Activated CD4-positive, alpha-beta T cell treated with anti-CD3 and anti-CD28 coated beads for 4 hours (primary cell): Measurements from ENCODE around the gene ZFP3.
"Not testable (repeated sequence)": the region's sequence is repeated elsewhere in the genome, so short reads cannot be mapped to it uniquely, and the experiment has no call there.

Source experiments
- DNase-seq, 2 donors: peaks; one replicate each; pipeline ENCODE4 v3.0.0-alpha.2; 2020

Gene ZFP3

DNA sequence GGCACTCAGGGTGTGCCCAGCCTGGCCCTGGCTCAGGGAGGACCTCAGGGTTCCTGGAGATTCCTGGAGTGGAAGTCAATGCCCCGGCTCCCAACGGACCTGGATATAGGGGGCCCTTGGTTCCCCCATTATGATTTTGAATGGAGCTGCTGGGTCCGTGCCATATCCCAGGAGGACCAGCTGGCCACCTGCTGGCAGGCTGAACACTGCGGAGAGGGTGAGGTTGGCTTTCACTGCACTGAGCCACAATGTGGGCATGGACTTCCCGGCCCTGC lies 61.1 kb downstream of the ZFP3 start:
- DNase-seq = no peak

DNA sequence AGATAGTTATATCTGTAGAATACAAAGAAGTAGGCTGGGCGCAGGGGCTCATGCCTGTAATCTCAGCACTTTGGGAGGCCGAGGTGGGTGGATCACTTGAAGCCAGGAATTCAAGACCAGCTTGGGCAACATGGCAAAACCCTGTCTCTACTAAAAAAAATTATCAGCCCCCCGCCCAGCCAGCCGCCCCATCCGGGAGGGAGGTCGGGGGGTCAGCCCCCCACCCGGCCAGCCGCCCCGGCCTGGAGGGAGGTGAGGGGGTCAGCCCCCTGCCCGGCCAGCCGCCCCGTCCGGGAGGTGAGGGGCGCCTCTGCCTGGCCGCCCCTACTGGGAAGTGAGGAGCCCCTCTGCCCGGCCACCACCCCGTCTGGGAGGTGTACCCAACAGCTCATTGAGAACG lies 64.6 kb downstream of the ZFP3 start:
- not testable (repeated sequence) for DNase-seq
